Occipital lobe (tissue), 2 donors: ENCODE results near the gene FHL1. TPM values are rescaled to one million over a fixed set of nuclear protein-coding genes. Genes with fewer than 3 reads are reported as not detected.
"Not testable (repeated sequence)": the region's sequence is repeated elsewhere in the genome, so short reads cannot be mapped to it uniquely, and the experiment has no call there.

Experiments
- DNase-seq: peaks from one replicate; lab custom pipeline; 2025; lab: John Stamatoyannopoulos, UW
- total RNA-seq: library from RNA; depleted of rRNA; stranded (reverse); fragments of >200 nt; gene quantifications from one replicate; pipeline ENCODE4 v1.2.3, GENCODE V29; 2014

FHL1 gene
- total RNA-seq, 1 donor from 2014 or later: 90.0 TPM

GRCh38 chrX:136209016-136209738, 61.8 kb downstream of the FHL1 start:
- no peak for DNase-seq

- no peak for DNase-seq
These were observed 62.4 kb downstream of the FHL1 start for GRCh38 chrX:136209751-136210150.

GRCh38 chrX:136210243-136210642, 62.9 kb downstream of the FHL1 start:
- DNase-seq: no peak

- DNase-seq: no peak
These were observed 63.5 kb downstream of the FHL1 start for GRCh38 chrX:136210806-136211205.

GRCh38 chrX:136211766-136212556, 64.6 kb downstream of the FHL1 start:
- DNase-seq: no peak

- DNase-seq: no peak
These were observed 65.3 kb downstream of the FHL1 start for GRCh38 chrX:136212557-136213111.

GRCh38 chrX:136214551-136214950, 67.2 kb downstream of the FHL1 start:
- DNase-seq: no peak

GRCh38 chrX:136215559-136215958, 68.2 kb downstream of the FHL1 start:
- no peak for DNase-seq

- no peak for DNase-seq
These were observed 72.6 kb downstream of the FHL1 start for GRCh38 chrX:136219893-136220292.

GRCh38 chrX:136220540-136220939, 73.2 kb downstream of the FHL1 start:
- no peak for DNase-seq

GRCh38 chrX:136220951-136221350, 73.6 kb downstream of the FHL1 start:
- DNase-seq: no peak

- no peak for DNase-seq
These were observed 74.6 kb downstream of the FHL1 start for GRCh38 chrX:136221851-136222513.

GRCh38 chrX:136227074-136227473, 79.7 kb downstream of the FHL1 start:
- no peak for DNase-seq

GRCh38 chrX:136227948-136228838, 80.9 kb downstream of the FHL1 start:
- no peak for DNase-seq

- no peak for DNase-seq
These were observed 81.5 kb downstream of the FHL1 start for GRCh38 chrX:136228839-136229207.

GRCh38 chrX:136237074-136237473, 89.7 kb downstream of the FHL1 start:
- no peak for DNase-seq

- not testable (repeated sequence) for DNase-seq
These were observed 90.5 kb downstream of the FHL1 start for GRCh38 chrX:136237849-136238248.

GRCh38 chrX:136246201-136246600, 98.9 kb downstream of the FHL1 start:
- no peak for DNase-seq

- no peak for DNase-seq
These were observed 103.1 kb downstream of the FHL1 start for GRCh38 chrX:136250191-136251040.
